ACC112 (cell line): ENCODE results near the gene VTA1.
"Not testable (repeated sequence)": the region's sequence is repeated elsewhere in the genome, so short reads cannot be mapped to it uniquely, and the experiment has no call there.

ENCODE experiments used
- H2AFZ ChIP-seq: fragments of 200-600 bp; sonication (generic); one replicate; pipeline ENCODE4 v1.6.0; 2017; ENCODE audit warnings: antibody characterized with exemption, low read length; ENCODE audit not compliant: unreplicated experiment
- H3K27ac ChIP-seq: fragments of 200-600 bp; sonication (generic); 2 replicates; pipeline ENCODE4 v1.5.1; 2014; ENCODE audit warnings: low read depth, mild to moderate bottlenecking, antibody characterized with exemption, low read length, moderate library complexity
- H3K27me3 ChIP-seq: fragments of 200-600 bp; sonication (generic); 2 replicates; pipeline ENCODE4 v1.6.1; 2014; ENCODE audit warnings: mild to moderate bottlenecking, antibody characterized with exemption, low read length, moderate library complexity, mixed read lengths; ENCODE audit not compliant: insufficient read depth
- H3K36me3 ChIP-seq: fragments of 200-600 bp; sonication (generic); 2 replicates; pipeline ENCODE4 v1.6.1; 2016; ENCODE audit warnings: mild to moderate bottlenecking, antibody characterized with exemption, low read length, moderate library complexity, mixed read lengths; ENCODE audit not compliant: insufficient read depth
- H3K4me1 ChIP-seq: fragments of 200-600 bp; sonication (generic); one replicate; pipeline ENCODE4 v1.6.1; 2016; ENCODE audit warnings: low read length, mixed read lengths; ENCODE audit not compliant: insufficient read depth, unreplicated experiment, control insufficient read depth
- H3K4me3 ChIP-seq: fragments of 200-600 bp; sonication (generic); 2 replicates; pipeline ENCODE4 v1.5.1; 2014; ENCODE audit warnings: mild to moderate bottlenecking, low read depth, low read length
- H3K79me2 ChIP-seq: fragments of 200-600 bp; sonication (generic); one replicate; pipeline ENCODE4 v1.6.0; 2016; ENCODE audit warnings: low read length; ENCODE audit not compliant: control insufficient read depth, unreplicated experiment, insufficient read depth

The VTA1 gene

GRCh38 chr6:142188341-142188740 lies 41.3 kb downstream of the VTA1 start:
- not testable (repeated sequence) for H3K36me3 ChIP-seq, H3K4me3 ChIP-seq, H3K27ac ChIP-seq, H3K4me1 ChIP-seq, H3K27me3 ChIP-seq, H2AFZ ChIP-seq, H3K79me2 ChIP-seq

DNA sequence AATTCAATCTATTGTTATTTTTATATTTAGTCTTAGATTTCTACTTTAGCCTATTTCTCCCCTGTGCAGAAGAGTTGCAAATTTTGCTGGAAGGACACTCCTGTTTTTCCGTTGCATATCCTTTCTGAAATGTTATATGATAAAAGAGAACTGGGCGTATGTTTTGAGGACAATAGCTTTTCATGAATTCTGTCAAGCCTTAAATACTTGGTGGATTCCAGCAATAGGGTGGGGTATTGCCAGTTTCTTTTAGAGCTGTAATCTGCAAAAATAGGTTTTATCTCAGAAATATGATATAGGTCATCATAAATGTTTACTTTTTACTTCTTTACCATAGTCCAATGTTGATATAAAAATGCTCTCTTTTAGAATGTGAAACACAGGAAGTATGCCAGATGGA lies 42.0 kb downstream of the VTA1 start:
- Histone ChIP-seq H2AFZ (no peak overlapping the region), H3K4me1 (peaks cover 6% of the 10 kb centered on the region), H3K27ac (no peak overlapping the region), H3K79me2 (no peaks in the 10 kb centered on the region), H3K4me3 (no peak overlapping the region), H3K27me3 (no peaks in the 10 kb centered on the region), H3K36me3 (no peaks in the 10 kb centered on the region)

DNA sequence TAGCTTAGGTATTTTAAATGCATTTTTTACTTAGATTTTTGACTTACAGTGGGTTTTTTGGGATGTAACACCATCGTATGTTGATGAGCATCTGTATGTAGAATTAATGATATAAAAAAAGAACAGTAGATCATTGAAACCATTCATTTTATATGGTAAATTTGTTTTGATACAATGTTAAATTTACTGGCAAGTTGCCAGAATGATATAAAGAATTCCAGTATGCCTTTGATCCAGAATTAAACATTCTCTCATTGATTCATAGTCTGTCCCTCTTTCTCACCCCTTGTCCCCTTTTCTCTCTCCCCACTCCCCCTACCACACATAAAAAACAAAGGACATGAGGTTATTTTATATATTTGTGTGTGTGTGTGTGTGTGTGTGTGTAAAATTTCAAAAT lies 45.3 kb downstream of the VTA1 start:
- Histone ChIP-seq H3K4me3 (no peak overlapping the region), H3K36me3 (no peaks in the 10 kb centered on the region), H2AFZ (no peak overlapping the region), H3K79me2 (peaks cover 10% of the 10 kb centered on the region), H3K27me3 (no peaks in the 10 kb centered on the region), H3K27ac (no peak overlapping the region), H3K4me1 (peaks cover 16% of the 10 kb centered on the region)

GRCh38 chr6:142193621-142194020 lies 46.6 kb downstream of the VTA1 start:
- Histone ChIP-seq H3K27me3 (no peaks in the 10 kb centered on the region), H2AFZ (no peak overlapping the region), H3K79me2 (peaks cover 11% of the 10 kb centered on the region), H3K4me1 (peaks cover 16% of the 10 kb centered on the region), H3K4me3 (no peak overlapping the region), H3K36me3 (no peaks in the 10 kb centered on the region), H3K27ac (no peak overlapping the region)

- Histone ChIP-seq H2AFZ (no peak overlapping the region), H3K4me3 (peak overlapping the region; percentile 43), H3K27ac (peak overlapping the region; percentile 44), H3K4me1 (peaks cover 16% of the 10 kb centered on the region), H3K36me3 (no peaks in the 10 kb centered on the region), H3K79me2 (peaks cover 11% of the 10 kb centered on the region), H3K27me3 (no peaks in the 10 kb centered on the region)
These were observed 48.9 kb downstream of the VTA1 start for GRCh38 chr6:142195862-142196541.

GRCh38 chr6:142200846-142201628 lies 54.0 kb downstream of the VTA1 start:
- no peak overlapping the region for H3K4me3 ChIP-seq
- peaks cover 10% of the 10 kb centered on the region; the same call in 1 of the 2 replicates for H3K36me3 ChIP-seq
- H3K79me2 ChIP-seq, result peaks cover 8% of the 10 kb centered on the region
- H3K4me1 ChIP-seq, result peaks cover 7% of the 10 kb centered on the region
- no peaks in the 10 kb centered on the region for H3K27me3 ChIP-seq
- H3K27ac ChIP-seq, result no peak overlapping the region
- no peak overlapping the region for H2AFZ ChIP-seq

- Histone ChIP-seq H3K27me3 (no peaks in the 10 kb centered on the region), H2AFZ (no peak overlapping the region), H3K36me3 (peaks cover 23% of the 10 kb centered on the region), H3K4me3 (no peak overlapping the region), H3K4me1 (no peaks in the 10 kb centered on the region), H3K27ac (no peak overlapping the region), H3K79me2 (no peaks in the 10 kb centered on the region)
These were observed 60.3 kb downstream of the VTA1 start for GRCh38 chr6:142207265-142207877.

DNA sequence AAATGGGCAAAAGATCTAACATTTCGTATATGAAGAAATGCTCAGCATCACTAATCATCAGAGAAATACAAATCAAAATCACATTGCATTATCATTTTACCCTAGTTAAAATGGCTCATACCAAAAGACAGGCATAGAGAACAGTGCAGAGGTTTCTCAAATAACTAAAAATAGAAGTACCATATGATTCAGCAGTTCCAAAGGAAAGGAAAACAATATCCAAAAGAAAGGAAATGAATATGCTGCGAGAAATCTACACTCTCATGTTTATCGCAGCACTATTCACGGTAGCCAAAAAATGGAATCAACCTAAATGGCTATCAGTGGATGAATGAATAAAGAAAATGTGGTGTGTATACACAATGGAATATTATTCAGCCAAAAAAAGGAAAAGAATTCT lies 63.5 kb downstream of the VTA1 start:
- H3K27ac ChIP-seq, result no peak overlapping the region
- H3K4me3 ChIP-seq, result no peak overlapping the region
- peaks cover 25% of the 10 kb centered on the region for H3K36me3 ChIP-seq
- no peaks in the 10 kb centered on the region for H3K4me1 ChIP-seq
- no peak overlapping the region for H2AFZ ChIP-seq
- no peaks in the 10 kb centered on the region for H3K27me3 ChIP-seq
- H3K79me2 ChIP-seq, result no peaks in the 10 kb centered on the region

- no peak overlapping the region for H3K4me3 ChIP-seq
- H2AFZ ChIP-seq, result no peak overlapping the region
- no peaks in the 10 kb centered on the region for H3K4me1 ChIP-seq
- no peaks in the 10 kb centered on the region for H3K79me2 ChIP-seq
- H3K36me3 ChIP-seq, result peaks cover 25% of the 10 kb centered on the region
- no peak overlapping the region for H3K27ac ChIP-seq
- no peaks in the 10 kb centered on the region for H3K27me3 ChIP-seq
These were observed 66.3 kb downstream of the VTA1 start for GRCh38 chr6:142213402-142213801.

GRCh38 chr6:142218446-142218845 lies 71.4 kb downstream of the VTA1 start:
- Histone ChIP-seq H3K27ac (no peak overlapping the region), H3K4me1 (no peaks in the 10 kb centered on the region), H2AFZ (no peak overlapping the region), H3K27me3 (no peaks in the 10 kb centered on the region), H3K4me3 (no peak overlapping the region), H3K36me3 (peaks cover 3% of the 10 kb centered on the region; the same call in 1 of the 2 replicates), H3K79me2 (no peaks in the 10 kb centered on the region)
